Bone marrow (tissue), 2 donors: ENCODE results near the gene JHY.
"Not testable (repeated sequence)": the region's sequence is repeated elsewhere in the genome, so short reads cannot be mapped to it uniquely, and the experiment has no call there.

Experiments
- DNase-seq, 2 donors: peaks; one replicate each; lab custom pipeline; 2025; lab: John Stamatoyannopoulos, UW

Gene JHY

GRCh38 chr11:122882189-122882856 is at the start of gene JHY:
Gene JHY, plus strand, starts transcription at chr11:122882759. Its CDS starts 3,091 bp downstream, at chr11:122885850.
- DNase-seq: no peak

DNA sequence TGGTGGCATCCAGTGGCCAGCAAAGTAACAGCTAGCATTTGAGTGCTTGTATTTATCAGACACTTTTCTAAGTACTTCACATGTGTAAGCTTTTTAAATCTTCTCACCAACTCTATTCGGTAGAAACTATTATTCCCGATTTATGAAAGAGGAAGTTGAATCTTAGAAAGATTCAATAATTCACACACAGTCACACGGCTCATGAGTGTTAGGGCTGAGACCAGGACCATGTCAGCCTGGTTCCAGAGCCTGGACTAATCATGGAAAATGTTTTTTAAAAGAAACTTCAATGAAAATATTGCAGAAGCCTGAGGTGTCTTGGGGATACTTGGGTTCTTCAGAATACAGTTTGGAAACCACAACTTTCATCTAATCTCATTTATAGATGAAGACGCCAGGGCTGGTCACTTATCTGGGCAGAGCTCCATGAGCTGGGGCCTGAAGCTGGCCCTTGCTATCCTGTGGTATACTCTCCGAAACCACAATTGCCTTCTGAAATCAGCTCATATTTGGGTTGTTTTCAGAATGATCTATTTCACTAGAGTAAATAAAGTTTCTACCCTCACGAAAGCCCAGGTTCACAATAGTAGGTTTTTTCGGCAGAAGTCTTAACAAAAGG is 48.6 kb upstream of the JHY start:
- DNase-seq: no peak

DNA sequence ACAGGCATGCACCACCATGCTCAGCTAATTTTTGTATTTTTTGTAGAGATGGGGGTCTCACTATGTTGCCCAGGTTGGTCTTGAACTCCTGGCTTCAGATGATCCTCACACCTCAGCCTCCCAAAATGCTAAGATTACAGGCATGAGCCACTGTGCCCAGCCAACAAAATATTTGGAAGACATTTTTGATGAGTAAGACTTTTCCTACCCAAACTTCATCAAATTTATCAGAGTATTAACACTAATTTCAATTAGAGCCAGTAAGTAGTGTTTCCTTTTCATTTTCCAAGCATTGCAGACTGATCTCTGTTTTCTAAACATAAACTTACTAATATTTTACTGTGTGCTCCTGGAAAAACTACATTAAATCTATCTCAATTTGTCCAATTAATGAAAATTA is 45.6 kb upstream of the JHY start:
- no peak for DNase-seq

DNA sequence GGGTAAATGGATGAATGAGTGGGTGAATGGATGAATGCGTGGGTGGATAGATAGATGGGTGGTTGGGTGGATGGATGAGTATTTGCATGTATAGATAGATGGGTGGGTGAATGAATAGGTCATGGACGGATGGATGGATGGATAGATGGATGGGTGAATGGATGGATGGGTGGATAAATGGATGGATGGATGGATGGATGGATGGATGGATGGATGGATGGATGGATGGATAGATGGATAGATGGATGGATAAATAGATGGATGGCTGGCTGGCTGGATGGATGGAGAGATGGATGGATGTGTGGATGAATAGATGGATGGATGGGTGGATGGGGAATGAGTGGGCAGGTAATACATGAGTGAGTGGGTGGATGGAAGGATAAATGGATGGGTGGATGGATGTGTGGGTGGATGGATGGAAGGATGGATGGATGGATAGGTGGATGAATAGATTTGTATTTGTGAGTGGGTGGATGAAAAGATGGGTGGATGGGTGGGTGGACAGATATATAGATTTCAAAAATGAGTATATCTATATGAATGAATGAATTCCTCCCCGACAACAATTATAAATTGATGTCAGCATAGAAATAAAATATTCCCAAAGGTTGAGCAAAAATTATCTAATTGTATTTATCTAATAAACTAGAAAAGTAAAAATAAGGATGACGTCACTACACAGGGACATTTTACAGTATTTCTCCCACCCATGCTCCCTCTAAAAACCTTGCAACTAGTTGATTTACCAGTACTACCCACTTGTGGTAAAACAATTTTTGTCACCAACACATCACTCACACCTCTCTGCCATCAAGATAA is 44.8 kb upstream of the JHY start:
- DNase-seq: no peak

GRCh38 chr11:122843281-122844141 is 39.0 kb upstream of the JHY start:
- no peak for DNase-seq

DNA sequence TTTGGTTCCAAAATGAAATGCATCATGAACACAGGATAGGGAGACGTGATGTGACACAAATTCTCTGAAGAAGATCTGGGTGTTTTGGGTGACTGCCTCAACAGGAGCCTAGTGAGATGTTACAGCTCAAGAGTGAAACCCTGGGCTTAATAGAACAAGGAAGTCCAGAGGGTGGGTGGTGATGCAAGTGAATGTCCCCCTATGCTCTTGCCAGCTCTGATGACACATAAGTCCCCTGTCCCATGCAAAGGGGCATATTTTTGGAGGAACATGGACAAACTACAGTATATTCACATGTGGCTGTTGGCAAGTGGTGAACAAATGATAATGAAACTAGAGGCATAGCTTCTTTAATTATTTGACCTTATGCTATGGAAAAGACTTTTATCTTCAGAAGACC is 35.1 kb upstream of the JHY start:
- DNase-seq: no peak

GRCh38 chr11:122848186-122848585 is 34.4 kb upstream of the JHY start:
- no peak for DNase-seq

GRCh38 chr11:122850076-122850631 is 32.4 kb upstream of the JHY start:
- DNase-seq: no peak

- DNase-seq: no peak
Measured at GRCh38 chr11:122851366-122851966, 31.1 kb upstream of the JHY start.

GRCh38 chr11:122852074-122852795 is 30.3 kb upstream of the JHY start:
- DNase-seq: peak in 1 of 2 donors; percentile 20

DNA sequence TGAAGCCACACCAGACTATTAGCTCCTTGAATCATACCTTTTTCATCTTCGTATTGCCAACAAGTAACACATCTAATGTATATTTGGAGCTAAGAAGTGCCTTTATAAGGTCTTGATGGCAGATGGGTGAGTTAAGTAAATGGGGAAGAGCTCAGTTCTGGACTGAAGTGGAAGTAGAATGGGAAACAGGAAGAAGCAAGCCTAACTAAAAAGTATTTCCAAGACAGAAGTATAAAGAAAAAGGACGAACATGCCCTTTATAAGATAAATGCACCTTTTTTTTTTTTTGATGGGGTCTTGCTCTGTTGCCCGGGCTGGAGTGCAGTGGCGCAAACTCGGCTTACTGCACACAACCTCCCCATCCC is 29.8 kb upstream of the JHY start:
- DNase-seq: no peak

DNA sequence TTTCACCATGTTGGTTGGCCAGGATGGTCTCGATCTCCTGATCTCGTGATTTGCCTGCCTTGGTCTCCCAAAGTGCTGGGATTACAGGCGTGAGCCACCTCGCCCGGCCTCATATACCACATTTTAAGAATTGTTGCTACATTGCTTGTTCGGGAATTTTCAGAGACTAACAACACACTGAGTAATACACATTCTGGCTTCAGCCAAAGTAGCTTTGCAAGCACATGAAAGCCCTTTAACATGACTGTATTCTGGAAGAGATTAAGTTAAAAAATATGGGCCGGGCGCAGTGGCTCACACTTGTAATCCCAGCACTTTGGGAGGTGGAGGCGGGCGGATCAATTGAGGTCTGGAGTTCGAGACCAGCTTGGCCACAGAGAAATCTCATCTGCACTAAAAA is 29.3 kb upstream of the JHY start:
- no peak for DNase-seq

DNA sequence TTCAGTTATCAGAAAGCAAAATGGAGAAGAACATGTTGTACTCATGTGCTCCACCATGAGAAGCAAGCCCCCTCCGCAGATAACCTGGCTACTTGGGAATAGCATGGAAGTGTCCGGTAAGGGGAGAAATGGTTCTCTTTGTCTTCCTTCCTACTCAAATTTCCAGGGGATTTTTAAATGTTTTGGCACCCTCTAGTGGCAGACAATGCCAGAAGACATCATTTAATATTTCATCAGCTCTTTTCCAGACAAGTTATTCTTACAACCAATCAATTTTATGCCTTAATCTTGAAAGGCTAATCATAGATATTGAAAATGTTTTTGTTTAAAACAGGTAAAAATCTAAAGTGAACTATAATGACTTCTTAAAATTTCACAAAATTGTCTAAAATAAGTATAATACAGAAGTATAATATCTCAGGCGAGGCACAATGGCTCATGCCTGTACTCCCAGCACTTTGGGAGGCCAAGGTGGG is 28.6 kb upstream of the JHY start:
- DNase-seq: peak in 1 of 2 donors; percentile 21

- no peak for DNase-seq
Measured at GRCh38 chr11:122861631-122862030, 20.9 kb upstream of the JHY start.

GRCh38 chr11:122862091-122862490 is 20.5 kb upstream of the JHY start:
- DNase-seq: no peak

DNA sequence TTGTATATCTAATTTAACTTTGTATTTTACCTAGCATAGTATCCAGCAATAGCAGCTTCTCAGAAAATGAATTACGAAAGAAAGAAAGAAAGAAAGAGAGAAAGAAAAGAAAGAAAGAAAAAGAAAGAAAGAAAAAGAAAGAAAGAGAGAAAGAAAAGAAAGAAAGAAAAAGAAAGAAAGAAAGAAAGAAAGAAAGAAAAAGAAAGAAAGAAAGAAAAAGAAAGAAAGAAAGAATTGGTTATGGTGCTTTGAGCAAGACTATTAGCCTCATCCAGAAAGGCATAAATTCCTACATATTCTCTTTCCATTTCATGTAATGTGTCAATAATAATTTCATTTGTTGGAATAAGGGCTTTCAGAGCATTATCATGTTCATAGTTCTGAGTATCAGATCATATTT is 19.4 kb upstream of the JHY start:
- DNase-seq: not testable (repeated sequence)

- DNase-seq: peak in 1 of 2 donors; percentile 14
Measured at GRCh38 chr11:122863704-122864326, 18.7 kb upstream of the JHY start.

DNA sequence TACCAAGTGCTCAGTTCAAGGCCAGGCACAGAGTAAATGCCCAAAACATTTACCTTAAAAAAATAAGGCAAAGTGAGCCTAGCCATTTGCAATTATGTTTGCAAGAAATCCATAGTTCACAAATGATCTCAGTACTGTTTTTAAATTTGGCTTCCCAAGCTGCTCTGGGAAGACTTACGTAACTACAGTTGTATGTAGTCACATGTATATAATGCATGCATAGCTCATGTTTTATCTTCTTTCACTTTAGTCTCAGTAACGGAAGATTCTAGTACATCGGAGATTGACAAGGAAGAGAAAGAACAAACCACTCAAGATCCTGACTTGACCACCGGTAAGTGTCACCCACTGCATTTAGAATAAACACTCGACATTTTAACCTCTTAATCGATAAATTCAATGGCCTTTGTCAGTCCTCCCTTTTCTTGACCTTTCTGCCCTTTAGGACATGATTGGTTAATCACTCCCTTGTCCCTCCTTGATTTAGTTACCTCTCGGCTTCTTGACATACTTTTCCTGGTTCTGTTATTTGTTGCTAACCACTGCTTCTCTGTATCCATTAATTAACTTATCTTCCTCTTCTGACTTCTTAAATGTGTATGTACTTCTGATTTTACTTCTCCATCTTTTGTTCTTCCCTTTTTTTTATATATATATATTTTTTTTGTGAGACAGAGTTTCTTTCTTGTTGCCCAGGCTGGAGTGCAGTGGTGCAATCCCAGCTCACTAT is 18.0 kb upstream of the JHY start:
- peak in 1 of 2 donors; percentile 46 for DNase-seq

DNA sequence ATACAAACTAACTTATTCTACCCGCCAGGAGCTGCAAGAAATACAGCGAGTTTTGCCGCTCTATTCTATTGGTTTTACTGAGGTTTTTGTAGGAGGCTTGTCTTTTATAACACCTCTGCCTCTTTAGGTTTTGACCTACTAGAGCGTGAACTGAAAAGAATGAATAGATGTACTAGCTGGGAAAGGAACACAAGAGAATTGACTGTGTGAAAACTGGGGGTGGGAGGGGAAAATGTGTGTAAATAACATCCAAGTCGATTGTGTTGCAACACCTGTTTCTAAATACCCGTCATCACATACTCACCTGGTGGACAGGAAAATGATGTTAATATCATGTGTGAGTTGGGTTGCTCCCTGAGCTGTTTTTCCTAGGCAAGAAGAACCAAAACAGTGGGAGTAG is 12.9 kb upstream of the JHY start:
- no peak for DNase-seq
